ENCODE data around the gene RNF138. TPM values are rescaled to one million over a fixed set of nuclear protein-coding genes. Genes with fewer than 3 reads are reported as not detected.
"Not testable (repeated sequence)": the region's sequence is repeated elsewhere in the genome, so short reads cannot be mapped to it uniquely, and the experiment has no call there.

Gene RNF138
- polyA plus RNA-seq (ENCODE audit: insufficient read length in 4 of 4): 10 to 100 TPM; 51.1 to 69.4 (median 60.0) TPM

GRCh38 chr18:32091724-32092421, at the start of gene RNF138:
Gene RNF138, plus strand, starts transcription at chr18:32091874. Its CDS starts 903 bp downstream, at chr18:32092777.
- peak; percentile 68 to 78 (median 74) for DNase-seq (ENCODE audit: low read depth in 4 of 4, low spot score in 3 of 4)

- DNase-seq (ENCODE audit: low read depth in 4 of 4, low spot score in 3 of 4): no peak
These were observed 49.3 kb upstream of the RNF138 start for GRCh38 chr18:32042337-32042736.

GRCh38 chr18:32048507-32049091, 43.1 kb upstream of the RNF138 start:
- no peak for DNase-seq (ENCODE audit: low read depth in 4 of 4, low spot score in 3 of 4)

- no peak for DNase-seq (ENCODE audit: low read depth in 4 of 4, low spot score in 3 of 4)
These were observed 42.1 kb upstream of the RNF138 start for GRCh38 chr18:32049393-32050171.

GRCh38 chr18:32056613-32057358, 34.9 kb upstream of the RNF138 start:
- DNase-seq (ENCODE audit: low read depth in 4 of 4, low spot score in 3 of 4): no peak

- DNase-seq (ENCODE audit: low read depth in 4 of 4, low spot score in 3 of 4): no peak
These were observed 34.0 kb upstream of the RNF138 start for GRCh38 chr18:32057624-32058165.

- DNase-seq (ENCODE audit: low read depth in 4 of 4, low spot score in 3 of 4): no peak
These were observed 31.6 kb upstream of the RNF138 start for GRCh38 chr18:32060026-32060425.

- no peak for DNase-seq (ENCODE audit: low read depth in 4 of 4, low spot score in 3 of 4)
These were observed 24.1 kb upstream of the RNF138 start for GRCh38 chr18:32067375-32068167.

- no peak for DNase-seq (ENCODE audit: low read depth in 4 of 4, low spot score in 3 of 4)
These were observed 19.4 kb upstream of the RNF138 start for GRCh38 chr18:32072321-32072720.

GRCh38 chr18:32074206-32074605, 17.5 kb upstream of the RNF138 start:
- no peak for DNase-seq (ENCODE audit: low read depth in 4 of 4, low spot score in 3 of 4)

GRCh38 chr18:32078845-32079244, 12.8 kb upstream of the RNF138 start:
- no peak for DNase-seq (ENCODE audit: low read depth in 4 of 4, low spot score in 3 of 4)

- DNase-seq (ENCODE audit: low read depth in 4 of 4, low spot score in 3 of 4): no peak
These were observed 9.8 kb upstream of the RNF138 start for GRCh38 chr18:32081881-32082280.

GRCh38 chr18:32083781-32084180, 7.9 kb upstream of the RNF138 start:
- no peak for DNase-seq (ENCODE audit: low read depth in 4 of 4, low spot score in 3 of 4)

GRCh38 chr18:32086881-32087280, 4.8 kb upstream of the RNF138 start:
- DNase-seq (ENCODE audit: low read depth in 4 of 4, low spot score in 3 of 4): no peak

GRCh38 chr18:32090831-32091230, 843 bp upstream of the RNF138 start:
- DNase-seq (ENCODE audit: low read depth in 4 of 4, low spot score in 3 of 4): not testable (repeated sequence)

- no peak for DNase-seq (ENCODE audit: low read depth in 4 of 4, low spot score in 3 of 4)
These were observed 350 bp upstream of the RNF138 start for GRCh38 chr18:32091325-32091723.

GRCh38 chr18:32092422-32093101, 888 bp downstream of the RNF138 start:
- peak; percentile 94 to 96 (median 95) for DNase-seq (ENCODE audit: low read depth in 4 of 4, low spot score in 3 of 4)

- peak in 3 of 4 donors; percentile 42 to 53 (median 50) for DNase-seq (ENCODE audit: low read depth in 4 of 4, low spot score in 3 of 4)
These were observed 1.4 kb downstream of the RNF138 start for GRCh38 chr18:32093102-32093511.

GRCh38 chr18:32093523-32093922, 1.8 kb downstream of the RNF138 start:
- DNase-seq (ENCODE audit: low read depth in 4 of 4, low spot score in 3 of 4): no peak

Data from right renal pelvis (tissue), 4 donors.